Suprapubic skin (tissue), 3 donors: ENCODE measurements around the gene EOGT.

Source experiments
- CTCF ChIP-seq, 2 donors: fragments of 200-600 bp in 1 of 2; fragments of 450-650 bp in 1 of 2; sonication (generic) in 1 of 2; IDR thresholded peaks; one replicate each; pipeline ENCODE4 v1.5.1; 2016 to 2019; ENCODE audit warnings: antibody characterized with exemption in 2 of 2, mild to moderate bottlenecking in 1 of 2, moderate library complexity in 1 of 2
- EP300 ChIP-seq: sonication (generic); formaldehyde crosslinking; IDR thresholded peaks from one replicate; pipeline ENCODE4 v1.6.1; 2017; ENCODE audit warnings: antibody characterized with exemption
- POLR2A ChIP-seq, 2 donors: fragments of 450-650 bp; IDR thresholded peaks; one replicate each; pipeline ENCODE4 v1.6.1; 2017; ENCODE audit warnings: antibody characterized with exemption in 2 of 2, mild to moderate bottlenecking in 2 of 2, moderate library complexity in 2 of 2

- peak in 1 of 2 donors; percentile 52 for TF ChIP-seq POLR2A (IDR thresholded peaks at IDR 0.05)
- peak; percentile 33 to 60 for TF ChIP-seq CTCF (IDR thresholded peaks at IDR 0.05)
- no peak for TF ChIP-seq EP300
Observed at GRCh38 chr3:69013253-69014021, at the start of gene EOGT.
